GM23338 (cell line): Measurements from ENCODE around the gene TRIM43B.
"Not testable (repeated sequence)": the region's sequence is repeated elsewhere in the genome, so short reads cannot be mapped to it uniquely, and the experiment has no call there.

Experiments used
- EZH2 ChIP-seq: fragments of 200-600 bp; sonication (generic); IDR thresholded peaks from one replicate; pipeline ENCODE4 v1.8.0; 2017; ENCODE audit warnings: antibody characterized with exemption, mild to moderate bottlenecking, low read depth; ENCODE audit not compliant: unreplicated experiment
- EZH2phosphoT487 ChIP-seq: fragments of 200-600 bp; sonication (generic); IDR thresholded peaks from one replicate; pipeline ENCODE4 v1.8.1; 2018; ENCODE audit warnings: antibody characterized with exemption; ENCODE audit not compliant: unreplicated experiment
- NANOG ChIP-seq: IDR thresholded peaks from 2 replicates; pipeline ENCODE4 v1.6.1; 2016; ENCODE audit warnings: antibody characterized with exemption, borderline replicate concordance
- POLR2AphosphoS5 ChIP-seq: IDR thresholded peaks from 2 replicates; pipeline ENCODE4 v1.6.1; 2016; ENCODE audit warnings: antibody characterized with exemption, low read depth
- TF ChIP-seq, protein P1 (sequence below), 2 experiments: fragments of 200-600 bp in 1 of 2; sonication (generic) in 1 of 2; conservative IDR thresholded peaks; 2 replicates each; pipeline versions ENCODE4 v1.5.1 to v1.6.1; 2016 to 2017; ENCODE audit warnings: antibody characterized with exemption in 2 of 2, low read depth in 2 of 2, mild to moderate bottlenecking in 2 of 2, moderate library complexity in 1 of 2
- TF ChIP-seq, protein P2 (sequence below): IDR thresholded peaks from one replicate; pipeline ENCODE4 v1.6.1; 2018; ENCODE audit warnings: antibody characterized with exemption; ENCODE audit not compliant: unreplicated experiment

- TF ChIP-seq, protein P1, sequence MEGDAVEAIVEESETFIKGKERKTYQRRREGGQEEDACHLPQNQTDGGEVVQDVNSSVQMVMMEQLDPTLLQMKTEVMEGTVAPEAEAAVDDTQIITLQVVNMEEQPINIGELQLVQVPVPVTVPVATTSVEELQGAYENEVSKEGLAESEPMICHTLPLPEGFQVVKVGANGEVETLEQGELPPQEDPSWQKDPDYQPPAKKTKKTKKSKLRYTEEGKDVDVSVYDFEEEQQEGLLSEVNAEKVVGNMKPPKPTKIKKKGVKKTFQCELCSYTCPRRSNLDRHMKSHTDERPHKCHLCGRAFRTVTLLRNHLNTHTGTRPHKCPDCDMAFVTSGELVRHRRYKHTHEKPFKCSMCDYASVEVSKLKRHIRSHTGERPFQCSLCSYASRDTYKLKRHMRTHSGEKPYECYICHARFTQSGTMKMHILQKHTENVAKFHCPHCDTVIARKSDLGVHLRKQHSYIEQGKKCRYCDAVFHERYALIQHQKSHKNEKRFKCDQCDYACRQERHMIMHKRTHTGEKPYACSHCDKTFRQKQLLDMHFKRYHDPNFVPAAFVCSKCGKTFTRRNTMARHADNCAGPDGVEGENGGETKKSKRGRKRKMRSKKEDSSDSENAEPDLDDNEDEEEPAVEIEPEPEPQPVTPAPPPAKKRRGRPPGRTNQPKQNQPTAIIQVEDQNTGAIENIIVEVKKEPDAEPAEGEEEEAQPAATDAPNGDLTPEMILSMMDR (conservative IDR thresholded peaks at IDR 0.05; ENCODE audit: low read depth in 2 of 2), result not testable (repeated sequence)
- TF ChIP-seq POLR2AphosphoS5, EZH2, NANOG, EZH2phosphoT487: not testable (repeated sequence)
- TF ChIP-seq, protein P2, sequence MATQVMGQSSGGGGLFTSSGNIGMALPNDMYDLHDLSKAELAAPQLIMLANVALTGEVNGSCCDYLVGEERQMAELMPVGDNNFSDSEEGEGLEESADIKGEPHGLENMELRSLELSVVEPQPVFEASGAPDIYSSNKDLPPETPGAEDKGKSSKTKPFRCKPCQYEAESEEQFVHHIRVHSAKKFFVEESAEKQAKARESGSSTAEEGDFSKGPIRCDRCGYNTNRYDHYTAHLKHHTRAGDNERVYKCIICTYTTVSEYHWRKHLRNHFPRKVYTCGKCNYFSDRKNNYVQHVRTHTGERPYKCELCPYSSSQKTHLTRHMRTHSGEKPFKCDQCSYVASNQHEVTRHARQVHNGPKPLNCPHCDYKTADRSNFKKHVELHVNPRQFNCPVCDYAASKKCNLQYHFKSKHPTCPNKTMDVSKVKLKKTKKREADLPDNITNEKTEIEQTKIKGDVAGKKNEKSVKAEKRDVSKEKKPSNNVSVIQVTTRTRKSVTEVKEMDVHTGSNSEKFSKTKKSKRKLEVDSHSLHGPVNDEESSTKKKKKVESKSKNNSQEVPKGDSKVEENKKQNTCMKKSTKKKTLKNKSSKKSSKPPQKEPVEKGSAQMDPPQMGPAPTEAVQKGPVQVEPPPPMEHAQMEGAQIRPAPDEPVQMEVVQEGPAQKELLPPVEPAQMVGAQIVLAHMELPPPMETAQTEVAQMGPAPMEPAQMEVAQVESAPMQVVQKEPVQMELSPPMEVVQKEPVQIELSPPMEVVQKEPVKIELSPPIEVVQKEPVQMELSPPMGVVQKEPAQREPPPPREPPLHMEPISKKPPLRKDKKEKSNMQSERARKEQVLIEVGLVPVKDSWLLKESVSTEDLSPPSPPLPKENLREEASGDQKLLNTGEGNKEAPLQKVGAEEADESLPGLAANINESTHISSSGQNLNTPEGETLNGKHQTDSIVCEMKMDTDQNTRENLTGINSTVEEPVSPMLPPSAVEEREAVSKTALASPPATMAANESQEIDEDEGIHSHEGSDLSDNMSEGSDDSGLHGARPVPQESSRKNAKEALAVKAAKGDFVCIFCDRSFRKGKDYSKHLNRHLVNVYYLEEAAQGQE, result not testable (repeated sequence)
Measured at GRCh38 chr2:95467984-95468383, 16.6 kb downstream of the TRIM43B start.
